ENCODE results near the gene OSTF1.
A peak's percentile ranks its signal among the peaks of the same experiment; 100 is the strongest.

Gene OSTF1

GRCh38 chr9:75085640-75086039 is 2.7 kb upstream of the OSTF1 start:
- DNase-seq = peak in 1 of 14 donors; percentile 19

GRCh38 chr9:75086541-75087288 is 1.6 kb upstream of the OSTF1 start:
- peak in 1 of 14 donors; percentile 50 for DNase-seq

GRCh38 chr9:75087289-75087823 is 958 bp upstream of the OSTF1 start:
- DNase-seq = peak in 1 of 14 donors; percentile 64

GRCh38 chr9:75088646-75089372 is 495 bp downstream of the OSTF1 start:
- DNase-seq = peak in 9 of 14 donors; percentile 30 to 59 (median 47)

- DNase-seq = no peak
Measured at GRCh38 chr9:75089373-75089766, 1.1 kb downstream of the OSTF1 start.

GRCh38 chr9:75090579-75090978 is 2.3 kb downstream of the OSTF1 start:
- no peak for DNase-seq

GRCh38 chr9:75092766-75093165 is 4.5 kb downstream of the OSTF1 start:
- DNase-seq = no peak

GRCh38 chr9:75096796-75097195 is 8.5 kb downstream of the OSTF1 start:
- no peak for DNase-seq

- no peak for DNase-seq
Measured at GRCh38 chr9:75101004-75101588, 12.8 kb downstream of the OSTF1 start.

- DNase-seq = no peak
Measured at GRCh38 chr9:75102177-75102790, 14.0 kb downstream of the OSTF1 start.

- DNase-seq = no peak
Measured at GRCh38 chr9:75104607-75105006, 16.3 kb downstream of the OSTF1 start.

- DNase-seq = no peak
Measured at GRCh38 chr9:75105019-75105540, 16.8 kb downstream of the OSTF1 start.

GRCh38 chr9:75105841-75106240 is 17.5 kb downstream of the OSTF1 start:
- DNase-seq = no peak

GRCh38 chr9:75106857-75107256 is 18.5 kb downstream of the OSTF1 start:
- DNase-seq = no peak

- DNase-seq = no peak
Measured at GRCh38 chr9:75108571-75108970, 20.3 kb downstream of the OSTF1 start.

- DNase-seq = no peak
Measured at GRCh38 chr9:75109210-75109839, 21.0 kb downstream of the OSTF1 start.

- no peak for DNase-seq
Measured at GRCh38 chr9:75111019-75111622, 22.8 kb downstream of the OSTF1 start.

- DNase-seq = no peak
Measured at GRCh38 chr9:75112789-75113188, 24.5 kb downstream of the OSTF1 start.

GRCh38 chr9:75116306-75116705 is 28.0 kb downstream of the OSTF1 start:
- no peak for DNase-seq

- no peak for DNase-seq
Measured at GRCh38 chr9:75117564-75117963, 29.2 kb downstream of the OSTF1 start.

GRCh38 chr9:75120686-75121085 is 32.4 kb downstream of the OSTF1 start:
- no peak for DNase-seq
